HUES6 (cell line): Measurements from ENCODE around the gene GALE.
"Not testable (repeated sequence)": the region's sequence is repeated elsewhere in the genome, so short reads cannot be mapped to it uniquely, and the experiment has no call there.

Experiments used
- H3K27ac ChIP-seq: 2 replicates; pipeline ENCODE4 v1.7.0; 2013; ENCODE audit warnings: low read depth, mild to moderate bottlenecking, low read length, inconsistent platforms
- H3K27me3 ChIP-seq: 2 replicates; pipeline ENCODE4 v1.6.1; 2013; ENCODE audit warnings: low read length; ENCODE audit not compliant: control insufficient read depth, insufficient read depth
- H3K36me3 ChIP-seq: 2 replicates; pipeline ENCODE4 v1.6.1; 2013; ENCODE audit warnings: low read length; ENCODE audit not compliant: control insufficient read depth, insufficient read depth
- H3K4me1 ChIP-seq: 2 replicates; pipeline ENCODE4 v1.6.1; 2013; ENCODE audit warnings: low read length; ENCODE audit not compliant: control insufficient read depth, insufficient read depth
- H3K4me3 ChIP-seq: 2 replicates; pipeline ENCODE4 v1.5.1; 2013; ENCODE audit warnings: low read depth, low read length
- H3K9ac ChIP-seq: one replicate; pipeline ENCODE4 v1.6.1; 2013; ENCODE audit warnings: mild to moderate bottlenecking, low read length
- H3K9me3 ChIP-seq: 2 replicates; pipeline ENCODE4 v1.6.1; 2013; ENCODE audit warnings: low read depth, low read length; ENCODE audit not compliant: control insufficient read depth, insufficient read depth

Gene GALE

GRCh38 chr1:23791516-23792047 lies 9.0 kb downstream of the GALE start:
- Histone ChIP-seq H3K27me3 (no peaks in the 10 kb centered on the region), H3K4me1 (peaks cover 15% of the 10 kb centered on the region), H3K9me3 (no peaks in the 10 kb centered on the region), H3K4me3 (peak overlapping the region; percentile 83), H3K27ac (0 out of 2 replicates have a peak overlapping the region, but pooled peaks have one; percentile 6), H3K36me3 (peaks cover 49% of the 10 kb centered on the region), H3K9ac (peak overlapping the region; percentile 77)

DNA sequence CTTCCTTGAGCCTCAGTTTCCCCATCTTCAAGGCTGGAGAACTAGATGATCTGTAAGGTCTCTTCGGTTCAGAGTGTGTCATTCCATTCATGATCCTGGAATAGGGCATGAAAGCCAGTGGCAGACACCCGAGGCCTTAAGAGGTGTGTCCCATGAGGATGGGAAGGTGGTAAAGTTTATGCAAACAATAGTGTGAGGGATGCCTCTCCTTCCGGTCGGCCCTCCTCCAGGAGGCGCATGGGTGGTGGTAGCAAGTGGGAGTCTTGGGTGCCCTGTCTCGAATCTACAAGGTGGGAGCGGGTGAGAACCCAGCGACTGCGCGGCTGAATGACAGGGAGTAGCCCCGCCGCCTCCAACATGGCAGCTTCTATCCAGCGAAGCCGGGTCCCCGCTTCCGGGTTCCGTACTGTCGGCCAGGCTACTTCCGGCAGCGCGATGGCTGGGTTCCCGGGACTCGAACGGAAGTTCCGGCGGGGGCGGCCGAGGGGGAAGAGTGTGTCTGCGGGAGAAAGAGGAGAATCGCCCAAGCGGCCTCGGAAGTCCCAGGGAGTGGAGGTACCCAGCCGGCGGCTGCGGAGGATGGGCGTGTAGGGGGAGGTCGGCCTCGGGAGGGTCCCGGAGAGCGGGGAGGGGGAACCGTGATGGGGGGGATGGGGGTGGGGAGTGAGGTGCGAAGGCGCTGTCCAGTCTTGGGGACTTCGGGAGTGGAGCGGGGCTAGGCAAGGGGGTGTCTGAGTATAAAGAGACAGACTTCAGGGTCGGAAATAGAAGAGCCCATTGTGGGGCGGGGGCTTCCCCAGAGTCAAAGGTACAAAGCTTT lies 9.6 kb downstream of the GALE start, which contains the start of gene LYPLA2:
LYPLA2 (plus strand) TSS at position 450 of the 820 bp plus-strand sequence. CDS start 1,538 bp downstream, outside the sequence.
- peaks cover 48% of the 10 kb centered on the region for H3K36me3 ChIP-seq
- H3K27ac ChIP-seq = 0 out of 2 replicates have a peak within 1 kb of the TSS, but pooled peaks have one; percentile 6
- peak within 1 kb of the TSS; percentile 77 for H3K9ac ChIP-seq
- H3K4me3 ChIP-seq = peak within 1 kb of the TSS; percentile 83
- H3K4me1 ChIP-seq = peaks cover 15% of the 10 kb centered on the region
- no peaks in the 10 kb centered on the region for H3K9me3 ChIP-seq
- no peaks in the 10 kb centered on the region for H3K27me3 ChIP-seq

GRCh38 chr1:23788695-23789094 lies 11.9 kb downstream of the GALE start:
- H3K9ac ChIP-seq = no peak overlapping the region
- H3K27me3 ChIP-seq = no peaks in the 10 kb centered on the region
- H3K27ac ChIP-seq = no peak overlapping the region
- H3K4me3 ChIP-seq = no peak overlapping the region
- H3K36me3 ChIP-seq = peaks cover 53% of the 10 kb centered on the region
- H3K9me3 ChIP-seq = no peaks in the 10 kb centered on the region
- peaks cover 15% of the 10 kb centered on the region for H3K4me1 ChIP-seq

DNA sequence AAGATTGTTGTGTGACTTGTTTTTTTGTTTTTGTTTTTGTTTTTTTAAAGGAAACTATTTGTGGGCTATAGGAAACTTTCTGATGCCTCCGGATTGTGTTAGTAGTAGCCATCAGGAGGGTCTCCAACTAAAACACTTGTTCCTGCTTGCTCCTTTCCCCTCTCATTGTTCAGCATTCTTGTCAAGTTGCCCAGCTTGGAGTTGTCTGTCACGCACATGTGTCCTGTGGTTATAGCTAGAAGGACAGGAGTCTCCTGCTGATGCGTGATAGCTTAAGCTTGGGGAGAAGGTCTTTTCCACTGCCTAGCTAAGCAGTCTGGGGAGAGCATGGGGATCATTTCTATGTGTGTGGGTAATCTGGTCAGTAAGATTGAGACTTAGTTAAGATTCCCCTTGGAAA lies 12.9 kb downstream of the GALE start:
- H3K27me3 ChIP-seq = no peaks in the 10 kb centered on the region
- no peaks in the 10 kb centered on the region for H3K9me3 ChIP-seq
- H3K27ac ChIP-seq = no peak overlapping the region
- H3K4me3 ChIP-seq = no peak overlapping the region
- H3K4me1 ChIP-seq = peaks cover 15% of the 10 kb centered on the region
- peaks cover 49% of the 10 kb centered on the region for H3K36me3 ChIP-seq
- H3K9ac ChIP-seq = no peak overlapping the region

GRCh38 chr1:23784846-23785245 lies 15.7 kb downstream of the GALE start:
- Histone ChIP-seq H3K27ac (no peak overlapping the region), H3K36me3 (peaks cover 71% of the 10 kb centered on the region), H3K27me3 (no peaks in the 10 kb centered on the region), H3K9me3 (no peaks in the 10 kb centered on the region), H3K4me1 (peaks cover 2% of the 10 kb centered on the region; the same call in 1 of the 2 replicates), H3K9ac (no peak overlapping the region), H3K4me3 (no peak overlapping the region)

DNA sequence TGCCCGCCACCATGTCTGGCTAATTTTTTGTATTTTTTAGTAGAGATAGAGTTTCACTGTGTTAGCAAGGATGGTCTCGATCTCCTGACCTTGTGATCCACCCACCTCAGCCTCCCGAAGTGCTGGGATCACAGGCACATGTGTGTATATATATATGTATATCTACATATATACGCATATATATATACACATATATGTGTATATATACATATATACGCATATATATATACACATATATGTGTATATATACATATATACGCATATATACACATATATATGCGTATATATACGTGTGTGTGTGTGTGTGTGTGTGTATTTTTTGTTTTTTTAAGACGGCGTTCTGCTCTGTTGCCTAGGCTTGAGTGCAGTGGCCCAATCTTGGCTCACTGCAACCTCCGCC lies 17.4 kb downstream of the GALE start:
- H3K9ac ChIP-seq, H3K4me3 ChIP-seq, H3K4me1 ChIP-seq, H3K9me3 ChIP-seq, H3K27ac ChIP-seq, H3K27me3 ChIP-seq: not testable (repeated sequence)
- peaks cover 65% of the 10 kb centered on the region for H3K36me3 ChIP-seq

DNA sequence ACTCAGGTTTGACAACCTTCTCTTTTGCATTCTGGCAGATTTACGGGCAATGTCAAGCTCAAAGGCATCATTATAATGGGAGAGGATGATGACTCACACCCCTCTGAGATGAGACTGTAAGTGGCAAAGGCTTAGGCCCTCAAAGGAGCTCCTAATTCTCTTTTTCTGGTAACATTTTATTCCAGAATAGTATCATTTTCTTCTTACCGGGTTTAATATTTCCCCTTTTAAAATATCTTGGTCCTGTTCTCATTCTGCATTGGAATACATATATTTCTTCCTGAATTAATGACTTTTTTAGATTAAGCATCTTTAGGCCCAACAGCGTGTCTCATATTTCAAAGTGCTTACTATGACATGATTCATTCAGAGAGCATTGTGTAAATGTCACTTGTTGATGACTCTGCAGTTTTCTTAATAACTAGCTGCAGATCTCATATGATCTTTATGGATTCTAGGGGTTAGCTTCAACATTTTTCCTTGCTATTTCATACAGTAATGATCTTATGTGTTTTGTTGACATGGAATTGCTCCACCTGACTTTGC lies 20.7 kb downstream of the GALE start:
- no peak overlapping the region for H3K27ac ChIP-seq
- H3K4me1 ChIP-seq = 0 out of 2 replicates have a peak, but pooled peaks cover 3% of the 10 kb centered on the region
- H3K4me3 ChIP-seq = no peak overlapping the region
- peaks cover 36% of the 10 kb centered on the region for H3K36me3 ChIP-seq
- H3K9me3 ChIP-seq = no peaks in the 10 kb centered on the region
- no peaks in the 10 kb centered on the region for H3K27me3 ChIP-seq
- no peak overlapping the region for H3K9ac ChIP-seq

GRCh38 chr1:23777979-23778814 lies 22.4 kb downstream of the GALE start, which contains the start of gene PITHD1:
Gene PITHD1, plus strand, starts transcription at chr1:23778418. Its CDS starts 98 bp downstream, at chr1:23778516.
- Histone ChIP-seq H3K9ac (peak within 1 kb of the TSS; percentile 87), H3K36me3 (peaks cover 23% of the 10 kb centered on the region), H3K9me3 (no peaks in the 10 kb centered on the region), H3K4me3 (peak within 1 kb of the TSS; percentile 95), H3K27me3 (no peaks in the 10 kb centered on the region), H3K4me1 (0 out of 2 replicates have a peak, but pooled peaks cover 3% of the 10 kb centered on the region), H3K27ac (no peak within 1 kb of the TSS)

GRCh38 chr1:23776217-23776616 lies 24.3 kb downstream of the GALE start:
- H3K9ac ChIP-seq = no peak overlapping the region
- H3K36me3 ChIP-seq = peaks cover 10% of the 10 kb centered on the region
- no peak overlapping the region for H3K27ac ChIP-seq
- H3K27me3 ChIP-seq = no peaks in the 10 kb centered on the region
- no peak overlapping the region for H3K4me3 ChIP-seq
- H3K9me3 ChIP-seq = no peaks in the 10 kb centered on the region
- 0 out of 2 replicates have a peak, but pooled peaks cover 3% of the 10 kb centered on the region for H3K4me1 ChIP-seq

DNA sequence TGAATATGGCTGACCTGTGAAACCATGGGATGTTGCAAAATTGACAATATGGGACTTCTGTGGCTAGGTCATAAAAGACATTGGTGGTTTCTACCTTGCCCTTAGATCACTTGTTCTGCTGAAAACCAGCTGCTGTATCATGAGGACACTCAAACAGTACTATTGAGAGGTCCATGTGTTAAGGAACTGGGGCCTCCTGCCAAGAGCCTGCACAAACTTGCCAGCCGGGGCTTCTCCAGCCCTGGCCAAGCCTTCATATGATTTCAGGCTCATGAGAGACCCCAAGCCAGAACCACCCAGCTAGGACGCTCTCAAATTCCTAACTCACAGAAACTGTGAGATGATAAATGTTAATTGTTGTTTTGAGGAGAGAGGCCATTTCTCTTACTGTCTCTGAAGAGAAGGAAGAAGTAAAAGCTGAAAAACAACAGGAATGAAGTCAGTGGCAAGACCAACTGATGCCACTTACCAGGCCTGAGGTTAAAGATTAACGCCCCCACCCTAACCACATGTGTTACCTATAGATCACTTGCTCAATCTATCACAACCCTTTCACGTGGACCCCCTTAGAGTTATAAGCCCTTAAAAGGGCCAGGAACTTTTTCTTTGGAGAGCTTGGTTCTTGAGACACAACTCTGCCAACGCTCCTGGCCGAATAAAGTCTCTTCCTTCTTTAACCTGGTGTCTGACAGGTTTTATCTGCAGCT lies 26.2 kb downstream of the GALE start:
- Histone ChIP-seq H3K4me1 (0 out of 2 replicates have a peak, but pooled peaks cover 3% of the 10 kb centered on the region), H3K4me3 (no peak overlapping the region), H3K36me3 (peaks cover 7% of the 10 kb centered on the region), H3K9me3 (no peaks in the 10 kb centered on the region), H3K27me3 (no peaks in the 10 kb centered on the region), H3K27ac (no peak overlapping the region), H3K9ac (no peak overlapping the region)
